HL-60 (cell line): ENCODE data around the gene ABHD2.
A peak's percentile ranks its signal among the peaks of the same experiment; 100 is the strongest.

Experiments
- DNase-seq, 2 experiments: peaks; one replicate each; pipeline ENCODE4 v3.0.0-alpha.2; 2010 to 2020; ENCODE audit warnings: low read depth in 1 of 2, low spot score in 1 of 2
- H3K27ac ChIP-seq: fragments of 250-450 bp; sonication (Bioruptor Pico); replicated peaks from 2 replicates; pipeline ENCODE4 v1.5.1; 2020; ENCODE audit warnings: mild to moderate bottlenecking, moderate library complexity
- H3K27me3 ChIP-seq: fragments of 250-450 bp; sonication (Bioruptor Pico); 2 replicates; pipeline ENCODE4 v1.5.1; 2021; ENCODE audit warnings: mild to moderate bottlenecking, moderate library complexity; ENCODE audit not compliant: insufficient read depth, poor library complexity, severe bottlenecking
- H3K4me3 ChIP-seq: replicated peaks from 2 replicates; pipeline ENCODE4 v1.5.1; 2011; ENCODE audit warnings: mild to moderate bottlenecking, control low read depth, low read length; ENCODE audit not compliant: insufficient read depth
- GABPA ChIP-seq: IDR thresholded peaks from 2 replicates; pipeline ENCODE4 v1.6.1; 2012; ENCODE audit warnings: low read depth
- POLR2AphosphoS5 ChIP-seq: IDR thresholded peaks from 2 replicates; pipeline ENCODE4 v1.6.1; 2012; ENCODE audit warnings: low read depth
- SPI1 ChIP-seq: IDR thresholded peaks from 2 replicates; pipeline ENCODE4 v1.6.1; 2012; ENCODE audit warnings: low read depth, mild to moderate bottlenecking, borderline replicate concordance
- TF ChIP-seq, protein P1 (sequence below): IDR thresholded peaks from one replicate; pipeline ENCODE4 v1.5.1; 2011; ENCODE audit warnings: low read length, control low read depth, inconsistent platforms; ENCODE audit not compliant: insufficient read depth
- TF ChIP-seq, protein P2 (sequence below): IDR thresholded peaks from 2 replicates; pipeline ENCODE4 v1.6.1; 2012; ENCODE audit warnings: low read depth; ENCODE audit not compliant: insufficient replicate concordance

Gene ABHD2

DNA sequence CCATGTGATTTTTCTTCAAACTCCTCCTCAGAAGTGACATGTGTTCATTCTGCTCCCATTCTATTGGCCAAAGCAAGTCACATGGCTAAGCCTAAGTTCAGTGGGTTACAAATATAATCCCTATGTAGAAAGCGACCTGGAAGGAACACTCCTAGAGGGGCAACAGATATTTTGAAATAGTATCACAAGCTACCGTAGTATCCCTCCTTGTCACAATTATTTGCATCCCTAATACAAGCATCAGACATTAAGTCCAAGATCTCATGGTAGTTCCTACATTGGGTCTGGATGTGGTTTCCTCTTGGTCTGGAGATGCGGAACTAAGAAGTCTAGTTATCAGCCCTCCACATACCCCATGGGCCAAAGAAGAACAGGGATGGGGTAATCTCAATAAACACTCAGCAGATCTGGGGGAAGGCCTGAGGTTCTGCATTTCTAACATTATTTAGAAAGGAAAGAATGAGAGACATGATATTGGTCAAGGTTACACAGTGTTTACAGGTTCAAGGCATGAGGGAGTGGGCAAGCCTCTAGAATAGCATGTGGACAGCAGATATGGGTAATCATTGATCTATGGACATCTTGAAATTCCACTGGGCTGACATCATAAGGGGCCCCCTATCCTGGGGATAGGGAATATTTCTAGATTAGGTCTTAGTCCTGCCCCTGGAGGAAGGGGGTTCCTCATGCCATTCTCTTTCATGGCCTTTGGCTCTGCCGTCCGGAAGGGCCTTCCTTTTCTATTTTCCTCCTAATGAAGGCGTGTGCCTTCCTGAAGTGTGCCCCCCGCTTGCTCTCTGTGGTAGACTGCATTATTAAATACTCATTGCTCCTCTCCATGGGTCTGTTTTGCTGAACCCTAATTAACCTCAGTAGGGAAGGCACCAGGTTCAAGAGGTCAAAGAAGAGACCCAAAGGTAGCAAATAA lies 17.8 kb upstream of the ABHD2 start:
- Histone ChIP-seq H3K27me3 (no peaks in the 10 kb centered on the region), H3K4me3 (no peak overlapping the region), H3K27ac (peak overlapping the region; percentile 62)
- TF ChIP-seq, protein P1, sequence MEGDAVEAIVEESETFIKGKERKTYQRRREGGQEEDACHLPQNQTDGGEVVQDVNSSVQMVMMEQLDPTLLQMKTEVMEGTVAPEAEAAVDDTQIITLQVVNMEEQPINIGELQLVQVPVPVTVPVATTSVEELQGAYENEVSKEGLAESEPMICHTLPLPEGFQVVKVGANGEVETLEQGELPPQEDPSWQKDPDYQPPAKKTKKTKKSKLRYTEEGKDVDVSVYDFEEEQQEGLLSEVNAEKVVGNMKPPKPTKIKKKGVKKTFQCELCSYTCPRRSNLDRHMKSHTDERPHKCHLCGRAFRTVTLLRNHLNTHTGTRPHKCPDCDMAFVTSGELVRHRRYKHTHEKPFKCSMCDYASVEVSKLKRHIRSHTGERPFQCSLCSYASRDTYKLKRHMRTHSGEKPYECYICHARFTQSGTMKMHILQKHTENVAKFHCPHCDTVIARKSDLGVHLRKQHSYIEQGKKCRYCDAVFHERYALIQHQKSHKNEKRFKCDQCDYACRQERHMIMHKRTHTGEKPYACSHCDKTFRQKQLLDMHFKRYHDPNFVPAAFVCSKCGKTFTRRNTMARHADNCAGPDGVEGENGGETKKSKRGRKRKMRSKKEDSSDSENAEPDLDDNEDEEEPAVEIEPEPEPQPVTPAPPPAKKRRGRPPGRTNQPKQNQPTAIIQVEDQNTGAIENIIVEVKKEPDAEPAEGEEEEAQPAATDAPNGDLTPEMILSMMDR: no peak
- TF ChIP-seq GABPA: no peak
- TF ChIP-seq, protein P2, sequence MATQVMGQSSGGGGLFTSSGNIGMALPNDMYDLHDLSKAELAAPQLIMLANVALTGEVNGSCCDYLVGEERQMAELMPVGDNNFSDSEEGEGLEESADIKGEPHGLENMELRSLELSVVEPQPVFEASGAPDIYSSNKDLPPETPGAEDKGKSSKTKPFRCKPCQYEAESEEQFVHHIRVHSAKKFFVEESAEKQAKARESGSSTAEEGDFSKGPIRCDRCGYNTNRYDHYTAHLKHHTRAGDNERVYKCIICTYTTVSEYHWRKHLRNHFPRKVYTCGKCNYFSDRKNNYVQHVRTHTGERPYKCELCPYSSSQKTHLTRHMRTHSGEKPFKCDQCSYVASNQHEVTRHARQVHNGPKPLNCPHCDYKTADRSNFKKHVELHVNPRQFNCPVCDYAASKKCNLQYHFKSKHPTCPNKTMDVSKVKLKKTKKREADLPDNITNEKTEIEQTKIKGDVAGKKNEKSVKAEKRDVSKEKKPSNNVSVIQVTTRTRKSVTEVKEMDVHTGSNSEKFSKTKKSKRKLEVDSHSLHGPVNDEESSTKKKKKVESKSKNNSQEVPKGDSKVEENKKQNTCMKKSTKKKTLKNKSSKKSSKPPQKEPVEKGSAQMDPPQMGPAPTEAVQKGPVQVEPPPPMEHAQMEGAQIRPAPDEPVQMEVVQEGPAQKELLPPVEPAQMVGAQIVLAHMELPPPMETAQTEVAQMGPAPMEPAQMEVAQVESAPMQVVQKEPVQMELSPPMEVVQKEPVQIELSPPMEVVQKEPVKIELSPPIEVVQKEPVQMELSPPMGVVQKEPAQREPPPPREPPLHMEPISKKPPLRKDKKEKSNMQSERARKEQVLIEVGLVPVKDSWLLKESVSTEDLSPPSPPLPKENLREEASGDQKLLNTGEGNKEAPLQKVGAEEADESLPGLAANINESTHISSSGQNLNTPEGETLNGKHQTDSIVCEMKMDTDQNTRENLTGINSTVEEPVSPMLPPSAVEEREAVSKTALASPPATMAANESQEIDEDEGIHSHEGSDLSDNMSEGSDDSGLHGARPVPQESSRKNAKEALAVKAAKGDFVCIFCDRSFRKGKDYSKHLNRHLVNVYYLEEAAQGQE: no peak
- TF ChIP-seq SPI1: no peak; the same call in 1 of the 2 replicates
- no peak for TF ChIP-seq POLR2AphosphoS5
- peak; percentile 27 to 86 for DNase-seq

DNA sequence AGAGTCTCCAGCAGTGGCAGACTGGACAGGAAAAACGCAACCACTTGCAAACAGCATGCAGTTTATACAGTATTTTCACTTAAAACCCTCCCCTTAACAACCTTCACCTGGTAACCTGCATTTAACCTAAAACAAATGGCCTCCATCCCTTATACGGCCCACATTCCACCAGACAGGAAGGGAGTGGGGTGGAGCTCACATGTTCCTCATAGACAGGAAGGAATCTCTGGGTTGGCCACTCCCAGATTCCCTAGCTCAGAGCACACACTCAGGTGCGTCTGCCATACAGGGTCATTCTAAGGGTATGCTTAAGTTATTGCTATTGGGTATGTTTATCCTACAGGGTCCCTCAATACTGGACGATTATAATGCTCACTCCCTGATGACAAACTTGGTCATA lies 16.8 kb upstream of the ABHD2 start:
- no peak for TF ChIP-seq POLR2AphosphoS5
- TF ChIP-seq SPI1: no peak
- TF ChIP-seq GABPA: no peak
- TF ChIP-seq, protein P1: no peak
- TF ChIP-seq, protein P2: no peak
- Histone ChIP-seq H3K27ac (peak overlapping the region; percentile 62; the same call in 1 of the 2 replicates), H3K27me3 (no peaks in the 10 kb centered on the region), H3K4me3 (no peak overlapping the region)
- no peak for DNase-seq

DNA sequence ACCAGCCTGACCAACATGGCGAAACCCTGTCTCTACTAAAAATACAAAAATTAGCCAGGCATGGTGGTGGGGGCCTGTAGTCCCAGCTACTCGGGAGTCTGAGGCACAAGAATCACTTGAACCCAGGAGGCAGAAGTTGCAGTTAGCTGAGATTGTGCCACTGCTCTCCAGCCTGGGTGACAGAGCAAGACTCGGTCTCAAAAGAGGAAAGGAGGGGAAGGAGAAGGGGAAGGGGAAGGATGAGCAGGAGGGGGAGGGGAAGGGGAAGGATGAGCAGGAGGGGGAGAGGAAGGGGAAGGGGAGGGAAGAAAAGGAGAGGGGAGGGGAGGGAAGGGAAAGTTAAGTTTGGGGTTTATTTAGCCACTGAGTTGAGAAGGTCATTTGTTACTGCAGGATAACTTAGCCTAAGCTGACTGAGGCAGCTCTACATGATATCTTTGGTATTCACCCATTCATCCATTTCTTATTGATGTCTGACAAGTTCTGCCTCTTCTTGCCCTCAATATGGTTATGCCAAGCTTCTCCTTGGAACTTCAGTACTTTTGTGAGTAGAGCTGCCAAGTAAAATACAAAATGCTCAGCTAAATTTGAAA lies 15.9 kb upstream of the ABHD2 start:
- peak; percentile 66 to 77 for DNase-seq
- TF ChIP-seq GABPA: no peak
- TF ChIP-seq, protein P2: no peak
- no peak; the same call in 1 of the 2 replicates for TF ChIP-seq SPI1
- TF ChIP-seq, protein P1: no peak
- no peak for TF ChIP-seq POLR2AphosphoS5
- H3K27me3 ChIP-seq: no peaks in the 10 kb centered on the region

More for the DNA sequence above, 15.9 kb upstream of the ABHD2 start:
- no peak overlapping the region for H3K4me3 ChIP-seq
- no peak overlapping the region for H3K27ac ChIP-seq
